Progenitor cell of endocrine pancreas (in vitro differentiated cells): Measurements from ENCODE around the gene SOX8. TPM values are rescaled to one million over a fixed set of nuclear protein-coding genes. Genes with fewer than 3 reads are reported as not detected.

Source experiments
- DNase-seq: peaks from one replicate; pipeline ENCODE4 v3.0.0; 2021; ENCODE audit warnings: low spot score; ENCODE audit not compliant: unreplicated experiment
- H3K27ac Mint-ChIP-seq: 2 replicates; pipeline ENCODE4 v1.8.0; 2021; ENCODE audit warnings: mild to moderate bottlenecking, moderate library complexity, mixed read lengths
- H3K27me3 Mint-ChIP-seq: 2 replicates; pipeline ENCODE4 v1.8.0; 2021; ENCODE audit warnings: mixed read lengths
- H3K36me3 Mint-ChIP-seq: 2 replicates; pipeline ENCODE4 v1.8.0; 2022; ENCODE audit warnings: mixed read lengths; ENCODE audit not compliant: insufficient read depth
- H3K4me1 Mint-ChIP-seq: 2 replicates; pipeline ENCODE4 v1.8.0; 2021; ENCODE audit warnings: low read depth, mixed read lengths
- H3K4me3 Mint-ChIP-seq: 2 replicates; pipeline ENCODE4 v1.8.0; 2021; ENCODE audit warnings: low read depth, mild to moderate bottlenecking, moderate library complexity, mixed read lengths
- H3K9me3 Mint-ChIP-seq: 2 replicates; pipeline ENCODE4 v1.8.0; 2021; ENCODE audit warnings: low read depth, mixed read lengths
- total RNA-seq: library from RNA; stranded (reverse); gene quantifications from 2 replicates; pipeline ENCODE4 v1.2.1, GENCODE V29; 2021
- TF ChIP-seq, protein P1 (sequence below): fragments of 200-600 bp; sonication (generic); IDR thresholded peaks from one replicate; pipeline ENCODE4 v1.5.0; 2021; ENCODE audit warnings: antibody characterized with exemption, mild to moderate bottlenecking; ENCODE audit not compliant: unreplicated experiment

The SOX8 gene
- total RNA-seq, 1 donor from 2014 or later, result 6.7 TPM

DNA sequence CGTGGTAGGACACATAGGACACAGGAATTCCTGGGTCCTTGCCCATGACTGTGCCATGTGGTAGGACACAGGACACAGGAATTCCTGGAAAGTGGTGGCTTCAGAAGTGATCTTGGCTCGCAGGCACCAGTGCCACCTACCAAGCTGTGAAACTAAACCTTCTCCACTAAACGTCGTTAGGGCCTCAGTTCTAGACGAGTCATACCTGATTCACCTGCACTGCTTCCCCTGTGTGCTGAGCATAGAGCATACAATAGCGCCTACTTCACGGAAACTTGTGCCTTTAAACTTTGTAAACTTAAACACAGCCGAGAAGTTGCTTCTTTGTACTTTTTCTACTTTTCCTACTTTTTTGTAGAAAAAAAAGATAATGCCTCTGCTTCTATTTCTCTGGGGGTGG is 4.8 kb downstream of the SOX8 start:
- peaks cover 2% of the 10 kb centered on the region for H3K36me3 Mint-ChIP-seq
- TF ChIP-seq, protein P1, sequence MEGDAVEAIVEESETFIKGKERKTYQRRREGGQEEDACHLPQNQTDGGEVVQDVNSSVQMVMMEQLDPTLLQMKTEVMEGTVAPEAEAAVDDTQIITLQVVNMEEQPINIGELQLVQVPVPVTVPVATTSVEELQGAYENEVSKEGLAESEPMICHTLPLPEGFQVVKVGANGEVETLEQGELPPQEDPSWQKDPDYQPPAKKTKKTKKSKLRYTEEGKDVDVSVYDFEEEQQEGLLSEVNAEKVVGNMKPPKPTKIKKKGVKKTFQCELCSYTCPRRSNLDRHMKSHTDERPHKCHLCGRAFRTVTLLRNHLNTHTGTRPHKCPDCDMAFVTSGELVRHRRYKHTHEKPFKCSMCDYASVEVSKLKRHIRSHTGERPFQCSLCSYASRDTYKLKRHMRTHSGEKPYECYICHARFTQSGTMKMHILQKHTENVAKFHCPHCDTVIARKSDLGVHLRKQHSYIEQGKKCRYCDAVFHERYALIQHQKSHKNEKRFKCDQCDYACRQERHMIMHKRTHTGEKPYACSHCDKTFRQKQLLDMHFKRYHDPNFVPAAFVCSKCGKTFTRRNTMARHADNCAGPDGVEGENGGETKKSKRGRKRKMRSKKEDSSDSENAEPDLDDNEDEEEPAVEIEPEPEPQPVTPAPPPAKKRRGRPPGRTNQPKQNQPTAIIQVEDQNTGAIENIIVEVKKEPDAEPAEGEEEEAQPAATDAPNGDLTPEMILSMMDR, result no peak
- no peak overlapping the region for H3K4me3 Mint-ChIP-seq
- no peaks in the 10 kb centered on the region for H3K9me3 Mint-ChIP-seq
- H3K27me3 Mint-ChIP-seq, result peaks cover 25% of the 10 kb centered on the region
- peaks cover 2% of the 10 kb centered on the region for H3K4me1 Mint-ChIP-seq
- no peak overlapping the region for H3K27ac Mint-ChIP-seq
- no peak for DNase-seq

DNA sequence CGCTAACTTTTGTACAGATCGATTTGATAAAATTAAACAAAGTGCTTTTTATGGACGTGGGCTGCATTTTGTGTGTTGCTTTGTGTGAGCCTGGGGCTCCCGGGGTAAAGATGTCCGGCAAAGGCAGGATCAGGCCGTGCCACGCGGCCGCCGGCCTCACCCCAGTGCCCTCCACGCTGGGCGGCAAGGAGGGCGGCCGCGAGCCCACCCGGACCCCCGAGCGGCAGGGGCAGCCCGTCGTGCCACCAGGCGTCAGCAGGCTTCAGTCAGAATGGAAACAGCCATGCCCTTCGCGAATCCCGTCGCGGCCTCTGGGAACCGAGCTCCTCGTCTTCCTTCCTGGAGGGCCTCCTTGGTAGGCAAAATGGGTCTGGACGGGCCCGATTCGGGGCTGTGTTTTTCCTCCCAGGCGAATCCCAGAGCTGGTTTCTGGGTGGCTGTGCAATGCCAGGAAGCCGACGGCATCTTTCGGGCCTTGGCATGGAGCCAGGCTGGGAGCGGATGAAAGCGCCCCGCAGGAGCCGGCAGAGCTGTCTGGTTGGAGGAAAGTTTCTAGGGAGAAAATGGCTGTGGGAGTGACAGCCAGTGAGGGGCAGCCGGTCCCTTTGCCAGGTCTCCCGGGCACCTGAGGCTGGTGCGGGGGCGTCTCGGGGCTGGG is 5.5 kb downstream of the SOX8 start:
- no peaks in the 10 kb centered on the region for H3K9me3 Mint-ChIP-seq
- peaks cover 2% of the 10 kb centered on the region for H3K36me3 Mint-ChIP-seq
- DNase-seq, result no peak
- no peak overlapping the region for H3K4me3 Mint-ChIP-seq
- TF ChIP-seq, protein P1, result no peak
- H3K27ac Mint-ChIP-seq, result peak overlapping the region; percentile 56
- peaks cover 25% of the 10 kb centered on the region for H3K27me3 Mint-ChIP-seq
- H3K4me1 Mint-ChIP-seq, result peaks cover 2% of the 10 kb centered on the region

DNA sequence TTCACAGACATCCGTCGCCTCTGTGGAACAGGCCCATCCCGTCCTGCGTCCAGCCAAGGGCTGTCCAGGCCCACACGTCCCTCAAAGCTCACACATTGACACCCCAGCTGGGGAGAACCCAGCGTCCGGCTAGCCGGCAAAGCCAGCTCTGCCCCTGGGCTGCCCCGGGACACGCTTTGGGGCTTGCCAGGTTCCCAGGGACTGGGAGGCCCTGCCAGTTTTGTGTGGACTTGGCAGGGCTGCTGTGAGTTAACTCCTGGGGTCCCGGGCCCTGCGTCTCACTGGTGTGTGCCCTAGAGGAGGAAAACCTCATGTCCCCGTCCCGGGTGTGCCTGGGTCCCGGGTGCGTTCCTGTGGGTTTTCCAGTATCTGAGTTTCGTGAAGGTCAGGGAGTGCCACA is 6.3 kb downstream of the SOX8 start:
- Mint-ChIP-seq H3K27me3 (peaks cover 21% of the 10 kb centered on the region), H3K36me3 (peaks cover 2% of the 10 kb centered on the region), H3K27ac (no peak overlapping the region), H3K4me1 (peaks cover 2% of the 10 kb centered on the region), H3K9me3 (no peaks in the 10 kb centered on the region), H3K4me3 (no peak overlapping the region)
- no peak for DNase-seq
- TF ChIP-seq, protein P1, result no peak

DNA sequence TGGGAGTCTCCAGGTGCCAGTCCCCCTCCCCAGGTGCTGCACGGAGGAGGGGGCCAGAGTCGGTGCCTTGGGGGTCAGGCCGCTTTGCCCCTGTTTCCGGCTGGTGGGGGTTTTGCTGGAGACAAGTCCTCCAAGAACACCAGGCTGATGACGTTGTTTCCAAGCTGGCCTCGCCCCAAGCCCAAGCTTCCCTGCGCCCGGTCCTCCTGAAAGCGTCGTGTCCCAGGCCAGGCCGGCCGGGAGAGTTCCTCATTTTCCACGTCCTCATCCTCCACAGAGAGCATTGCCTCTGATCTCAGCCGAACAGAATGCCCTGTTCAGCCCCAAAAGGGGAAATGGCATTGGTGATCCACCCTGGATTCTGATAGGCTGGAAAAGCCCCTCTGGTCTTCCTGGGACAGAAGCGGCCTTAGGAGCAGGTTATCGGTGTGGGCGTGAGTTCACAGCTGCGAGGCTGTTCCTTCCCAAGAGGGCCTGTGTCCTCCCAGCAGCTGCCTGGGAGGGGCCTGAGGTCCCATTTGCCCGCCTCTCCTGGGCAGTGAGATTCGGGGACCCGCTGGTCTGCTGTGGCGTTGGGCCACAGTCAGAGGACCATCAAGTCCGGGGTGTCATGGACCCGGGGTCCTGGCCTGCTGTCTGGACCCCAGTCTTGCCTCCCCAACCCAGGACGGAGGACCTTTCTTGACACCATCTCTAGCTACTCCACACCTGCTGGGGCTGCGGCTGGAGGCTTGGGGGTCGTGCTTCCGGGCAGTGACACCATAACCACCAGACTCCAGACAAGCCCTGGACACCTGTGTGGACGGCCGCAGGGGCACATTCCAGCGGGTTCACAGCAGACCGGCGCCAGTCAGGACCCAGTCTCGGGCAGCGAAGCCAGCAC is 7.1 kb downstream of the SOX8 start:
- peaks cover 13% of the 10 kb centered on the region for H3K27me3 Mint-ChIP-seq
- no peak overlapping the region for H3K27ac Mint-ChIP-seq
- no peak overlapping the region for H3K4me3 Mint-ChIP-seq
- DNase-seq, result no peak
- TF ChIP-seq, protein P1, result no peak
- peaks cover 2% of the 10 kb centered on the region for H3K4me1 Mint-ChIP-seq
- no peaks in the 10 kb centered on the region for H3K9me3 Mint-ChIP-seq
- H3K36me3 Mint-ChIP-seq, result peaks cover 2% of the 10 kb centered on the region

DNA sequence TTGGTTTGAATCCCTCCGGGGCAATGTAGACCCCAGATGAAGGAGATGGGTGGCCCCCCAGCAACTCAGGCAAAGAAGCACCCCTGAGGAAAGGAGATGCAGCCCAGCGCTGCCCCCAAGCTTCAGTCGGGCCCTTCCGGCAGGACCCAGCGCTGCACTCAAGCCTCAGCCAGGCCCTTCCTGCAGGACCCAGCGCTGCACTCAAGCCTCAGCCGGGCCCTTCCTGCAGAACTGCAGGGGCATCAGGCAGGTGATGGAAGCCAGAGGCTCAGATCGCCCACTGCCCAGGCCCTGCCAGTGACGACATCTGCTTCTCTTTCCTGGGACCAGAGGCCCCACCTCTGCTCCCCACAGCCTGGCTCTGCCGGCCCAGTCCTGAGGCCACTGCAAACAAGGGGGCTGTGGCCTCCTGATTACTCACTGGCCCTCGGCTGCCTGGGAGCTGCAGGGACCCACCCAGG is 7.8 kb downstream of the SOX8 start:
- Mint-ChIP-seq H3K36me3 (peaks cover 2% of the 10 kb centered on the region), H3K9me3 (no peaks in the 10 kb centered on the region), H3K4me3 (no peak overlapping the region), H3K4me1 (peaks cover 2% of the 10 kb centered on the region), H3K27ac (no peak overlapping the region), H3K27me3 (peaks cover 12% of the 10 kb centered on the region)
- TF ChIP-seq, protein P1, result no peak
- no peak for DNase-seq
